GM20000 (cell line): ENCODE data around the gene CSF2.
"Not testable (repeated sequence)": the region's sequence is repeated elsewhere in the genome, so short reads cannot be mapped to it uniquely, and the experiment has no call there.

Experiments
- DNase-seq: peaks from one replicate; pipeline ENCODE4 v3.0.0; 2012; ENCODE audit warnings: low spot score
- CTCF ChIP-seq: IDR thresholded peaks from 2 replicates; pipeline ENCODE4 v1.5.1; 2012; ENCODE audit warnings: mild to moderate bottlenecking, control low read depth; ENCODE audit errors: extremely low read depth, missing control alignments

The CSF2 gene

DNA sequence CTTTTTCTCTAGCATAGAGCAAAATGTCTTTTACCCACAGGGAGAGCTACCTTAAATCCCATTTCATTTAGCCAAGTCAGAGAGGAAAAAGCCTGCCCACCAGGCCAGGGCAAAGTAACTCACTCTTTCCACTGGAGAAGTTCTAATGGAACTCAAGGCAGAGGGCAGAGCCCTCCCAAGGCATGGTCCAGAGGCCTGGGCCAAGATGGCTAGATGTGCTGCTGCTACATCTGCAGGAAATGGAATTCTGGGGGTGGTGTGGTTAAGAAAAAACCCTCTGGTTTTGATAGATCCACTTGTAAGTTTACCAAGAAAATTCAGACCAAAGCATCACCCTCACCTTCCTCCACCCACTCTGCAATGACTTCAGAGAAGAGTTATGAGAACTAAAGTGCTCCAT, 37.3 kb downstream of the CSF2 start:
- TF ChIP-seq CTCF, result no peak
- DNase-seq, result no peak

- TF ChIP-seq CTCF, result no peak
- no peak for DNase-seq
Measured at GRCh38 chr5:132112111-132112510, 38.5 kb downstream of the CSF2 start.

DNA sequence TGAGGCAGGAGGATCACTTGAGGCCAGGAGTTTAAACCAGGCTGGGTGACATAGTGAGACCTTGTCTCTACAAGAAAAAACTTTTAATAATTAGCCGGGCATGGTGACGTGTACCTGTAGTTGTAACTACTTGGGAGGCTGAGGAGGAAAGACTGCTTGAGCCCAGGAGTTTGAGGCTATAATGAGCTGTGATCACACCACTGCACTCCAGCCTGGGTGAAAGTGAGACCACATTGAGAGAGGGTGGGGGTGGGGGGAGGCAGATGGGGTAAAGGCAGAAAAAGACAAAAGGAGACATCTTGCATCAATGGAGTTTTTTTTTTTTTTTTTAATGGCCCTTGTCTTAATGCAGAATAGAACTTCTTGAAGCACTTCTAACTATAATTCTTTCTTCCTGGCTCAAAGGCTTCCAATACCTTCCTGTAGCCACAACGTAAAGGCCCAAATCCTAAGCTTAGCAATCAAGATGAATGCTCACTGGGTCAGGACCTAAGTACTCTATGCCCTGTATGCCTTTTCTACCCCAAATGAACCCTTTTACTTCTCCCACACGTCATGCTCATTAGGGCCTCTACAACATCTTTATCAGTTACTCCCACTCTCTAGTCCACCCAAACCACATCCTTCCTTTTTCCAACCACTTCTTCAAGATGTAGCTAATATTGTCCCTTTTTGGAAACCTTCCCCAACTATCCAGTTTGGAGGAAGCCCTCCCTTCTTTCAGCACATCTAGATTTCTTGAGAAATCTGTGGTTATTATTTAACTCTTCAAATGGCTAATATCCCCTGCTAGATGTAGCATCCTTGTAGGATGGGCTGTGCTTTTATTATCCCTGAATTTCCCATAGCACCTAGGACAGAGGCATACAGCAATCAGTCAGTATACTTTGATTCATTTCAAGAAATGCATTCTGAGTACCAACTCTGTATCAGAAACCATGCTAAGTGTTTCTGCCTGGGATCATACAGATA, 40.8 kb downstream of the CSF2 start:
- peak; percentile 22 for DNase-seq
- no peak for TF ChIP-seq CTCF

- TF ChIP-seq CTCF, result no peak
- no peak for DNase-seq
Measured at GRCh38 chr5:132115375-132115774, 41.8 kb downstream of the CSF2 start.

DNA sequence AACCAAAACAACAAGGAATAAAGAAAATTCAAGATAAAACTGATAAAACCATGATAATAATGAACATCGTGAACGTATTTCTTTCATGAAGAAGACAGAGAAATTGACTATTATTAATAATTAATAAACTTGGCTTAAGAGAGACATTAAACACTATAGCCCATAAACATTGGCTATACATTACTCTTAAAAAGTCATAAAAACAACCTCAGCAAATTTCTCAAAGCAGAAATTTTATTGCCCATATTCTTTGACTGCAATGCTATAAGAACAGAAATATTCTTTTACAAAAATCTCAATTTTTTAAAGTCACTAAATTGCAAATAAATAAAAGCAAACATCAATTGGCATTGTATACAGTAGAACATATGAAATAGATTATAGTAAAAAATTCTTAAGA, 42.5 kb downstream of the CSF2 start:
- no peak for DNase-seq
- TF ChIP-seq CTCF, result no peak

DNA sequence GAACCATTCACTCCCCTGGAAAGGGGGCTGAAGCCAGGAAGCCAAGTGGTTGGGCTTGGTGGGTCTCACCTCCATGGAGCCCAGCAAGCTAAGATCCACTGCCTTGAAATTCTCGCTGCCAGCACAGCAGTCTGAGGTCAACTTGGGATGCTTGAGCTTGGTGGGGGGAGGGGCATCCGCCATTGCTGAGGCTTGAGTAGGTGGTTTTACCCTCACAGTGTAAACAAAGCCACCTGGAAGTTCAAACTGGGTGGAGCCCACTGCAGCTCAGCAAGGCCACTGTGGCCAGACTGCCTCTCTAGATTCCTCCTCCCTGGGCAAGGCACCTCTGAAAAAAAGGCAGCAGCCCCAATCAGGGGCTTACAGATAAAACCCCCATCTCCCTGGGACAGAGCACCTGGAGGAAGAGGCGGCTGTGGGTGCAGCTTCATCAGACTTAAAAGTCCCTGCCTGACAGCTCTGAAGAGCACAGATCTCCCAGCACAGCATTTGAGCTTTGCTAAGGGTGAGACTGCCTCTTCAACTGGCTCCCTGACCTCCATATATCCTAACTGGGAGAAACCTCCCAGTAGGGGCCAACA, 43.4 kb downstream of the CSF2 start:
- not testable (repeated sequence) for DNase-seq

- not testable (repeated sequence) for DNase-seq
Measured at GRCh38 chr5:132120717-132121116, 47.1 kb downstream of the CSF2 start.

DNA sequence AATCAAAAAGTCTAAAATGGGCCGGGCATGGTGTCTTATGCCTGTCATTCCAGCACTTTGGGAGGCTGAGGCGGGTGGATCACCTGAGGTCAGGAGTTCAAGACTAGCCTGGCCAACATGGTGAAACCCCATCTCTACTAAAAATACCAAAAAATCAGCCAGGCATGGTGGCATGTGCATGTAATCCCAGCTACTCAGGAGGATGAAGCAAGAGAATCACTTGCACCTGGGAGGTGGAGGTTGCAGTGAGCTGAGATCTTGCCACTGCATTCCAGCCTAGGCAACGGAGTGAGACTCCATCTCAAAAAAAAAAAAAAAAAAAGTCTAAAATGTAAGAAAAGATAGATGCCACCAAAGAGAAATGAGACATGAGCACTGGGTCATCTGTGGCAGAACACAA, 49.4 kb downstream of the CSF2 start:
- DNase-seq, result not testable (repeated sequence)

DNA sequence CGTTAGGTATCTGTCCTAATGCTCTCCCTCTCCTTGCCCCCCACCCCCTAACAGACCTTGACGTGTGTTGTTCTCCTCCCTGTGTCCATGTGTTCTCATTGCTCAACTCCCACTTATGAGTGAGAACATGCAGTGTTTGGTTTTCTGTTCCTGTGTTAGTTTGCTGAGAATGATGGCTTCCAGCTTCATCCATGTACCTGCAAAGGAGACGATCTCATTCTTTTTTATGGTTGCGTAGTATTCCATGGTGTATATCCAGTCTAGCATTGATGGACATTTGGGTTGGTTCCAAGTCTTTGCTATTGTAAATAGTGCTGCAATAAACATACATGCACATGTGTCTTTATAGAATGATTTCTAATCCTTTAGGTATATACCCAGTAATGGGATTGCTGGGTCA, 50.0 kb downstream of the CSF2 start:
- DNase-seq, result not testable (repeated sequence)
